HK-2 (cell line): ENCODE measurements around the gene RAD9A.
A peak's percentile ranks its signal among the peaks of the same experiment; 100 is the strongest.
"Not testable (repeated sequence)": the region's sequence is repeated elsewhere in the genome, so short reads cannot be mapped to it uniquely, and the experiment has no call there.

ENCODE experiments used
- DNase-seq: peaks from one replicate; pipeline ENCODE4 v3.0.0-alpha.2; 2018; ENCODE audit not compliant: unreplicated experiment

The RAD9A gene

GRCh38 chr11:67396587-67397389 is 5.0 kb downstream of the RAD9A start:
- DNase-seq = no peak

GRCh38 chr11:67397536-67397935 is 5.8 kb downstream of the RAD9A start:
- DNase-seq = no peak

GRCh38 chr11:67397986-67398660 is 6.3 kb downstream of the RAD9A start:
- DNase-seq = no peak

- no peak for DNase-seq
Measured at GRCh38 chr11:67398661-67399563, 7.1 kb downstream of the RAD9A start.

GRCh38 chr11:67400251-67400941 is 8.6 kb downstream of the RAD9A start:
- no peak for DNase-seq

DNA sequence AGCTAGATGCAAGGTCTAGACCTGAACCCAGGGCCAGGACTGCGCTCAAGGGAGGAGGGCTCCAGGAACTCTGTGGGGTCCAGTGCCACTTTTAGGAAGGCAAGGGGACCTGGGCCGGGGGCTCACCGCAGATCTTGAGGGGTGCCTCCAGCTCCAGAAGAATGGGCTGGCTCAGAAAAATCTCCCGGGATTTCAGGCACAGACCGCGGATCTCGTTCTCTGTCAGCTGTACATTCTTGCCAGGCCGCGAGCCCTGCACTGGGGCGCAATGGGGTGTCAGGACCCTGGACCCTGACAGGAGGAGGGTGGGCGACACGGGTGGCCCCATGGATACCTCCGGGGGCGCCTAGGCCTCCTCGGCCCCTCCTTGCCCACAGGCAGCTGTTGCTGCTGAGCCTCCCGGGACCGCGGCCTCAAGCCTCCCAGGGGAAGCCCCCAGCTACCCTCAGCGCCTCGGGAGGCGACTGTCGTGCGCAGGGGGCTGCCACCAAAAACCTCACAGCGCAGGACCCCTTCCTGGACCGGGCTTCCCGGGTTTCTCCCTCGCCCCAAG is 9.2 kb downstream of the RAD9A start:
- DNase-seq = no peak

GRCh38 chr11:67401495-67402191 is 9.9 kb downstream of the RAD9A start, which contains the start of gene PPP1CA:
TSS of gene PPP1CA (minus strand) at chr11:67401858. CDS start at chr11:67401782, 76 bp downstream.
- peak; percentile 87 for DNase-seq

- DNase-seq = not testable (repeated sequence)
Measured at GRCh38 chr11:67402192-67402839, 10.5 kb downstream of the RAD9A start.

DNA sequence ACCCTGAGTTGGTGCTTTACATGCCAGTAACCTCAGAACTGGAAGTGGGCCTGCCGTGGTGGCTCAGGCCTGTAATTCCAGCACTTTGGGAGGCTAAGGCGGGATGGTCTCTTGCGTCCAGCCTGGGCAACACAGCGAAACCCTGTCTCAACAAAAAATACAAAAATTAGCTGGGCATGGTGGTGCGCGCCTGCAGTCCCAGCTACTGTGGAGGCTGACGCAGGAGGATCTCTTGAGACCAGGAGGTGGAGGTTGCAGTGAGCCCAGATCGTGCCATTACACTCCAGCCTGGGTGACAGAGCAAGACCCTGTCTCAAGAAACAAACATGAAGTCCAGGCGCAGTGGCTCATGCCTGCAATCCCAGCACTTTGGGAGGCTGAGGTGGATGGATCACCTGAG is 11.3 kb downstream of the RAD9A start:
- not testable (repeated sequence) for DNase-seq

- DNase-seq = no peak
Measured at GRCh38 chr11:67404515-67405195, 12.9 kb downstream of the RAD9A start.

GRCh38 chr11:67405196-67405567 is 13.4 kb downstream of the RAD9A start:
- DNase-seq = no peak

GRCh38 chr11:67405688-67406339 is 14.0 kb downstream of the RAD9A start:
- DNase-seq = no peak

- DNase-seq = no peak
Measured at GRCh38 chr11:67406420-67406968, 14.7 kb downstream of the RAD9A start.

DNA sequence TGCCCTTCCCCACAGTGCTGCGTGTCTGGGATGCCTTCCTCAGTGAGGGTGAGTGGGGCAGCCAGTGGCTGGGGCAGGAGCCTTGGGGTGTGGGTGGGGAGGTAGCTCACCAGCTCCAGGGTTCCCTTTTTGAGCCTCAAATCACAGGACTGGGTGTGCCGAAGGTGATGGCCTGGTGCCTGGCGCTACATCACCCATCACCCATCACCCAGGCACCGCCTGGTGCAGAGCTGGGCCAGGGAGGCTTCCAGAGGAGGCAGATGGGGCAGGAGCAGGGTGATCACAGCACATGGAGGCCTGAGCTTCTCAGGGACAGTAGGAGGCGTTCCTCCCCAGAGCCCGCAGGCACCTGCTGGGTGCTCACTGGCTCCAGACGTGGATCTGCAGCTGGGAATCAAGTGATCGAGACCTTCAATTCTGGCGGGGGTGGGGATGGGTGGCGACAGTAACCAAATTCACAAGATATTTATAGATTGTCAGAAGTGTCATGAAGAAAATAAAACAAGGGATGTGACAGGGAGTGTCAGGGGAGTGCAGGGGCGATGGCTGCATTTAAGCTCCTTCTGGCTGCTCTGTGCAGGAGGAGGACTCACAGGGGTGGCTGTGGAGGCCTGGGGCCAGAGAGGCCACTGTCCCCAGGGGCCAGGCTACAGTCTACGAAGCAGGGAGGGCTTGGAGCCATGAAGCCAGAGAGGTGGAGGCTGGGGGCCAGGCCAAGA is 15.3 kb downstream of the RAD9A start:
- DNase-seq = no peak

GRCh38 chr11:67407688-67408163 is 15.9 kb downstream of the RAD9A start:
- no peak for DNase-seq

DNA sequence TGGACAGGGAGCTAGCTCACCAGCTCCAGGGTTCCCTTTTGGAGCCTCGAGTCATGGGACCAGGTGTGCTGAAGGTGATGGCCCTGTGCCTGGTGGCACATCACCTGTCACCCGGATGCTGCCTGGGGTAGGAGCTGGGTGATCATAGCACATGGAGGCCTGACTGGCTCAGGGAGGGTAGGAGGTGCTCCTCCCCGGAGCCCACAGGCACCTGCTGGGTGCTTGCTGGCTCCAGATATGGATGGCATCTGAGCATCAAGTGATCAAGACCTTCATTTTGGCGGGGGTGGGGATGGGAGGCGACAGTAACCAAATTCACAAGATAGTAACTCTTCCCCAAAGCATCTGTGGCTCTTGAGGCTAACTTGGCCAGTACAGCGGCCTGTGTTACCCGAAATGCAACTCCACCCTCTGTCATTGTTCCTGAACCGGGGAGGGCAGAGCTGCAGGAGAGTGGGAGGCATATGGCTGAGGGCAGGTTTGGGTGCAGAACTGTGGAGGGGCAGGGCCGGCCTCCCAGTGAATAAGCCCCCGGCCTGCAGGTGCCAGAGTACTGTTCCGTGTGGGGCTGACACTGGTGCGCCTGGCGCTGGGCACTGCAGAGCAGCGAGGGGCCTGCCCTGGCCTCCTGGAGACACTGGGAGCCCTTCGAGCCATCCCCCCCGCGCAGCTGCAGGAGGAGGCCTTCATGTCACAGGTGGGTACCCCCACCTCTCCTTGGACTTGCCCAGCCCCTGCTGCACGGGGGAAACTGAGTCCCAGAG is 16.8 kb downstream of the RAD9A start:
- DNase-seq = no peak

DNA sequence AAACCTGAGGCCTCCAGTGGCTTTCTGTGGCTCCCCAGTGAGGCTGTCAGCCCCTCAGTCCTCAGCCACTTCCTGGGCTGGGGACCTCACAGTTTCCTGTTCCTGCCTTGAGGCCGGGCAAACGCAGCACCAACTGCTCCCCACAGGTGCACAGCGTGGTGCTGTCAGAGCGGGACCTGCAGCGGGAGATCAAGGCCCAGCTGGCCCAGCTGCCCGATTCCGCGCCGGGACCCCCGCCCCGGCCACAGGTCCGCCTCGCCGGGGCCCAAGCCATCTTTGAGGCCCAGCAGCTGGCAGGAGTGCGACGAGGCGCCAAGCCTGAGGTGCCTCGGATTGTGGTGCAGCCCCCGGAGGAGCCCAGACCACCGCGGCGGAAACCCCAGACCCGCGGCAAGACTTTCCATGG is 17.5 kb downstream of the RAD9A start:
- no peak for DNase-seq
